Body of pancreas (tissue), 4 donors: ENCODE results near the gene METTL8.

ENCODE experiments used
- POLR2A ChIP-seq, 3 donors: fragments of 450-650 bp; IDR thresholded peaks; one replicate each; pipeline ENCODE4 v1.6.1; 2016; ENCODE audit warnings: antibody characterized with exemption in 3 of 3, mild to moderate bottlenecking in 2 of 3
- TF ChIP-seq, protein P1 (sequence below), 7 experiments: fragments of 450-650 bp in 4 of 7; fragments of 200-600 bp in 3 of 7; sonication (generic) in 3 of 7; IDR thresholded peaks; one replicate each; pipeline ENCODE4 v1.5.1; 2016 to 2019; ENCODE audit warnings: antibody characterized with exemption in 7 of 7

DNA sequence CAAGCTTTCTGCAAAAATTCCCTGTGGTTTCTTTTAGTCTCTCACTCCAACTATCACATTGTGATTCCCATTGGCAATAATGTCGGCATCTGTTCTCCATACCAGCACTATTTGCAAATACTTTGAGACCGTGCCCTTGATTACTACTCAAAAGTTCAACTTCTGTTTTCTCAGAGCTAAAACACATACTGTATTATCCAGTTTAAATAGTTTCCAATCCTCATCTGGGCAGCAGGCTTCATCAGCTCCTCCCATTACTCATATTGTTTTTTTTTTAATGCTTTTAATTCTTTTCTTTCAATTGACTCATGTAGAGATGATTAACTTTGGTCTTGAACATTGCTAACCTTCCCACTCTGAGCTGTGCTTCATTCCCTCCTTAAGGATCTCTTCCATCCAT is 135.8 kb downstream of the METTL8 start:
- TF ChIP-seq, protein P1, sequence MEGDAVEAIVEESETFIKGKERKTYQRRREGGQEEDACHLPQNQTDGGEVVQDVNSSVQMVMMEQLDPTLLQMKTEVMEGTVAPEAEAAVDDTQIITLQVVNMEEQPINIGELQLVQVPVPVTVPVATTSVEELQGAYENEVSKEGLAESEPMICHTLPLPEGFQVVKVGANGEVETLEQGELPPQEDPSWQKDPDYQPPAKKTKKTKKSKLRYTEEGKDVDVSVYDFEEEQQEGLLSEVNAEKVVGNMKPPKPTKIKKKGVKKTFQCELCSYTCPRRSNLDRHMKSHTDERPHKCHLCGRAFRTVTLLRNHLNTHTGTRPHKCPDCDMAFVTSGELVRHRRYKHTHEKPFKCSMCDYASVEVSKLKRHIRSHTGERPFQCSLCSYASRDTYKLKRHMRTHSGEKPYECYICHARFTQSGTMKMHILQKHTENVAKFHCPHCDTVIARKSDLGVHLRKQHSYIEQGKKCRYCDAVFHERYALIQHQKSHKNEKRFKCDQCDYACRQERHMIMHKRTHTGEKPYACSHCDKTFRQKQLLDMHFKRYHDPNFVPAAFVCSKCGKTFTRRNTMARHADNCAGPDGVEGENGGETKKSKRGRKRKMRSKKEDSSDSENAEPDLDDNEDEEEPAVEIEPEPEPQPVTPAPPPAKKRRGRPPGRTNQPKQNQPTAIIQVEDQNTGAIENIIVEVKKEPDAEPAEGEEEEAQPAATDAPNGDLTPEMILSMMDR (IDR thresholded peaks at IDR 0.05) = no peak
- no peak for TF ChIP-seq POLR2A (IDR thresholded peaks at IDR 0.05)
